WTC11 (cell line): Measurements from ENCODE around the gene TDRKH. TPM values are rescaled to one million over a fixed set of nuclear protein-coding genes. Genes with fewer than 3 reads are reported as not detected.

Source experiments
- ATAC-seq: fragments of 200-7000 bp; cut with Tn5 transposase; 2 replicates; pipeline ENCODE4 v1.10.0; 2021; ENCODE audit warnings: mild to moderate bottlenecking, moderate library complexity
- CTCF ChIA-PET: fragments of 300-600 bp; sonication (Branson Sonifier 250); formaldehyde crosslinking; loops from one replicate; lab custom pipeline; 2021; ENCODE audit warnings: antibody characterized with exemption; lab: Charles Lee
- POLR2A ChIA-PET: fragments of 350-600 bp; sonication (Branson Sonifier 250); formaldehyde crosslinking; loops from one replicate; lab custom pipeline; 2021; ENCODE audit warnings: antibody characterized with exemption; lab: Charles Lee
- DNase-seq: peaks from one replicate; pipeline ENCODE4 v3.0.0; 2021; ENCODE audit warnings: low spot score
- H3K27ac Mint-ChIP-seq: 2 replicates; pipeline ENCODE4 v1.8.0; 2021; ENCODE audit warnings: mixed read lengths
- H3K27me3 Mint-ChIP-seq: 2 replicates; pipeline ENCODE4 v1.8.0; 2021; ENCODE audit warnings: low read depth, mild to moderate bottlenecking, moderate library complexity, mixed read lengths
- H3K36me3 Mint-ChIP-seq: 2 replicates; pipeline ENCODE4 v1.8.0; 2021; ENCODE audit warnings: mixed read lengths
- H3K4me1 Mint-ChIP-seq: 2 replicates; pipeline ENCODE4 v1.8.0; 2022; ENCODE audit warnings: mixed read lengths
- H3K4me3 Mint-ChIP-seq: 2 replicates; pipeline ENCODE4 v1.8.0; 2021; ENCODE audit warnings: mild to moderate bottlenecking, moderate library complexity, mixed read lengths
- H3K9me3 Mint-ChIP-seq: 2 replicates; pipeline ENCODE4 v1.8.0; 2021; ENCODE audit warnings: mixed read lengths
- ATF1 ChIP-seq: sonication (generic); formaldehyde crosslinking; IDR thresholded peaks from 2 replicates; pipeline ENCODE4 v1.8.1; 2023; ENCODE audit warnings: mild to moderate bottlenecking, moderate library complexity, missing genetic modification reagents
- ELF4 ChIP-seq: sonication (generic); formaldehyde crosslinking; IDR thresholded peaks from 2 replicates; pipeline ENCODE4 v1.8.1; 2022; ENCODE audit warnings: low read depth, mild to moderate bottlenecking, moderate library complexity, missing genetic modification reagents
- ESRRA ChIP-seq: sonication (generic); formaldehyde crosslinking; IDR thresholded peaks from 2 replicates; pipeline ENCODE4 v1.8.1; 2022; ENCODE audit warnings: mild to moderate bottlenecking, missing genetic modification reagents, borderline replicate concordance
- FOXJ3 ChIP-seq: sonication (generic); formaldehyde crosslinking; IDR thresholded peaks from 2 replicates; pipeline ENCODE4 v1.9.0; 2021; ENCODE audit warnings: missing genetic modification reagents, mild to moderate bottlenecking, borderline replicate concordance
- JAZF1 ChIP-seq: fragments of 250-450 bp; sonication (Bioruptor Pico); IDR thresholded peaks from 2 replicates; pipeline ENCODE4 v1.9.0; 2021; ENCODE audit warnings: moderate library complexity, mild to moderate bottlenecking, inconsistent platforms
- JUN ChIP-seq: sonication (generic); formaldehyde crosslinking; IDR thresholded peaks from 2 replicates; pipeline ENCODE4 v1.8.0; 2023; ENCODE audit warnings: mild to moderate bottlenecking, missing genetic modification reagents
- KAT7 ChIP-seq: sonication (generic); formaldehyde crosslinking; IDR thresholded peaks from 2 replicates; pipeline ENCODE4 v1.8.1; 2023; ENCODE audit warnings: missing genetic modification reagents, mild to moderate bottlenecking, borderline replicate concordance
- NR2C2 ChIP-seq: sonication (generic); formaldehyde crosslinking; IDR thresholded peaks from 2 replicates; pipeline ENCODE4 v1.8.0; 2022; ENCODE audit warnings: mild to moderate bottlenecking, missing genetic modification reagents
- RORB ChIP-seq: fragments of 250-450 bp; sonication (Bioruptor Pico); IDR thresholded peaks from 2 replicates; pipeline ENCODE4 v1.9.0; 2021; ENCODE audit warnings: mild to moderate bottlenecking
- SP1 ChIP-seq: sonication (generic); formaldehyde crosslinking; conservative IDR thresholded peaks from 2 replicates; pipeline ENCODE4 v1.8.1; 2022; ENCODE audit warnings: missing genetic modification reagents
- ZNF396 ChIP-seq: fragments of 250-450 bp; sonication (Bioruptor Pico); IDR thresholded peaks from 2 replicates; pipeline ENCODE4 v1.8.0; 2021; ENCODE audit warnings: mild to moderate bottlenecking, moderate library complexity, borderline replicate concordance
- ZNF423 ChIP-seq: fragments of 250-450 bp; sonication (Bioruptor Pico); IDR thresholded peaks from 2 replicates; pipeline ENCODE4 v2.1.2; 2022; ENCODE audit warnings: mild to moderate bottlenecking, moderate library complexity
- total RNA-seq: library from RNA; stranded (reverse); gene quantifications from 3 replicates; pipeline ENCODE4 v1.2.3, GENCODE V29; 2021
- TF ChIP-seq, protein P1 (sequence below): sonication (generic); formaldehyde crosslinking; IDR thresholded peaks from 2 replicates; pipeline ENCODE4 v1.8.0; 2022; ENCODE audit warnings: mild to moderate bottlenecking, missing genetic modification reagents
- TF ChIP-seq, protein P2 (sequence below): fragments of 250-450 bp; sonication (Bioruptor Pico); conservative IDR thresholded peaks from 2 replicates; pipeline ENCODE4 v1.9.0; 2021; ENCODE audit warnings: mild to moderate bottlenecking
- TF ChIP-seq, protein P3 (sequence below): sonication (generic); formaldehyde crosslinking; IDR thresholded peaks from 2 replicates; pipeline ENCODE4 v1.8.1; 2023; ENCODE audit warnings: mild to moderate bottlenecking, missing genetic modification reagents, moderate library complexity
- TF ChIP-seq, protein P4 (sequence below): sonication (generic); formaldehyde crosslinking; IDR thresholded peaks from 2 replicates; pipeline ENCODE4 v1.8.1; 2023; ENCODE audit warnings: mild to moderate bottlenecking, missing genetic modification reagents
- TF ChIP-seq, protein P5 (sequence below): fragments of 250-450 bp; sonication (Bioruptor Pico); IDR thresholded peaks from 2 replicates; pipeline ENCODE4 v1.9.0; 2021; ENCODE audit warnings: mild to moderate bottlenecking
- TF ChIP-seq, protein P6 (sequence below): sonication (generic); formaldehyde crosslinking; IDR thresholded peaks from 2 replicates; pipeline ENCODE4 v1.8.0; 2022; ENCODE audit warnings: missing genetic modification reagents

The TDRKH gene
- total RNA-seq, 1 experiment from 2014 or later: 21.8 TPM

DNA sequence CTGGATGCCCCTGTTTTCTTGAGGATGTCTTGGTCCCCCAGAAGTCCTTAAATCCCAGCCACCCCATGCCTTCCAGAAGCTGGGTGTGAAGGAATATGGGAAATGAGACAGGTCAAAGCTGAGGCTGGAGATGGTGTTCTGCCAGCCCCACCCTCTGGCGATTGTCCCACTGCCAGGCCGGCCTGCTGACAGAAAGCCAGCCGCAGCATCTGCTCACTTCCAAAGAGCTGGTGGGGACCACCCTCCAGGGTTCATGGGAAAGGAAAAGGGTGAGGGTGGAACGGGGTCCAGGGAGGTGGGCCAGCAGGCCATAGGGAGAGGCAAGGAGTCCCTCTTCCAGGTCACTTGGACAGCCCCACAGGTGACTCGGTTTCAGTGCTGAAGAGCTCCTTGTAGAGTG lies 16.8 kb upstream of the TDRKH start (continued):
- TF ChIP-seq, protein P1, sequence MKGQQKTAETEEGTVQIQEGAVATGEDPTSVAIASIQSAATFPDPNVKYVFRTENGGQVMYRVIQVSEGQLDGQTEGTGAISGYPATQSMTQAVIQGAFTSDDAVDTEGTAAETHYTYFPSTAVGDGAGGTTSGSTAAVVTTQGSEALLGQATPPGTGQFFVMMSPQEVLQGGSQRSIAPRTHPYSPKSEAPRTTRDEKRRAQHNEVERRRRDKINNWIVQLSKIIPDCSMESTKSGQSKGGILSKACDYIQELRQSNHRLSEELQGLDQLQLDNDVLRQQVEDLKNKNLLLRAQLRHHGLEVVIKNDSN (CRISPR knock-in tag): no peak
- TF ChIP-seq, protein P2, sequence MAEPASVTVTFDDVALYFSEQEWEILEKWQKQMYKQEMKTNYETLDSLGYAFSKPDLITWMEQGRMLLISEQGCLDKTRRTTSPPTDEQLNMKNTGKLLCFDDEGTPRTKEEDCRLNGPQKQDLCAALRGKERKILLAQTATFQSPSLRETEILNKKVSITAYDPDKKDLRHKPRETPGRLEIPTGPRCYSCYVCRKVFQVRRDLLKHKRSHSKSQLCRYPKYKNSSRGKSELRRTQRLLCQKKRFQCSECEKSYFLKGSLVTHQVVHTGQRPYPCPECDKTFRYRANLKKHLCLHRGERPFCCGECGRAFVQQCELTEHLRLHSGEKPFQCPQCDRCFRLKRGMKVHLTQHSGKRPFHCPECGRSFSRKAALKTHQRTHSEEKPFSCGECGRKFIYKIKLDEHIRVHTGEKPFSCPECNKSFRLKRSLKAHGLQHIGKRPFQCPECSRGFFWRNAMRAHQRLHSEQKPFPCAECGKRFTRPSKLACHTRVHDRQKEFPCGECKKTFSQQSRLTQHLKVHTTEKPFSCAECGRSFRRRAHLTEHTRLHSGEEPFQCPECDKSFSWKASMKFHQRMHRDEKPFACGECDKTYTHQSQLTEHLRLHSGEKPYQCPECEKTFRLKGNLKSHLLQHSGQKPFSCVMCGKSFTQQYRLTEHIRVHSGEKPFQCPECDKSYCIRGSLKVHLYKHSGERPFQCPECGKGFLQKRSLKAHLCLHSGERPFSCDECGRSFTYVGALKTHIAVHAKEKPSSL: no peak
- TF ChIP-seq FOXJ3: no peak
- no peak for TF ChIP-seq NR2C2
- no peak for TF ChIP-seq ZNF396 (CRISPR knock-in tag)
- no peak for TF ChIP-seq ZNF423 (CRISPR knock-in tag)
- TF ChIP-seq ATF1 (CRISPR knock-in tag): no peak
- TF ChIP-seq, protein P3, sequence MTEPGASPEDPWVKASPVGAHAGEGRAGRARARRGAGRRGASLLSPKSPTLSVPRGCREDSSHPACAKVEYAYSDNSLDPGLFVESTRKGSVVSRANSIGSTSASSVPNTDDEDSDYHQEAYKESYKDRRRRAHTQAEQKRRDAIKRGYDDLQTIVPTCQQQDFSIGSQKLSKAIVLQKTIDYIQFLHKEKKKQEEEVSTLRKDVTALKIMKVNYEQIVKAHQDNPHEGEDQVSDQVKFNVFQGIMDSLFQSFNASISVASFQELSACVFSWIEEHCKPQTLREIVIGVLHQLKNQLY (CRISPR knock-in tag): no peak

DNA sequence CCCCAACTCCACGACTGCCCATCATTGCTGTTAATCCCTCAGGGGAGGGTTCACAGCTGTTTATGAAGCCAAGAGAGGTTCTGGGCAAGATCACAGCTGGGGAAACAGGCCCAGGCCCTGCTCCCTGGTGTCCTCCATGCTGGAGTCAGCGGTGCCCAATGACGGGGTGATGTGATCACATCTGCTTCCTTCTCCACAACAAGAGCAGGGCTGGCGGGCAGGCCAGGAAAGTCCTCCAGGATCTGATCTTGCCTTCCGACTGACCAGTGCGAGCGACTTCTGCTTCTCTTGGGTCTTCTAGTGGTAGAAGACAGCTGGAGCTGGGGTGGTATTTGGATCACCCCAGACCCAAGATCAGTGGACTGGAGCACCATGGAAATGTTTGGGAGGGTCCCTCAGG lies 15.9 kb upstream of the TDRKH start:
- ATAC-seq (no peak), DNase-seq (no peak)
- Mint-ChIP-seq H3K36me3 (no peaks in the 10 kb centered on the region), H3K27ac (no peak overlapping the region), H3K27me3 (peaks cover 4% of the 10 kb centered on the region), H3K4me1 (peaks cover 12% of the 10 kb centered on the region), H3K4me3 (no peak overlapping the region), H3K9me3 (no peaks in the 10 kb centered on the region)
- ChIA-PET POLR2A (no interaction called here), CTCF (interaction anchor here (1.5 kb wide), 1 partner anchor 30 kb away, joined by 5 read pairs; no protein-coding TSS in a partner anchor)
- TF ChIP-seq RORB (CRISPR knock-in tag): no peak
- no peak for TF ChIP-seq FOXJ3
- TF ChIP-seq, protein P2: no peak
- TF ChIP-seq, protein P4, sequence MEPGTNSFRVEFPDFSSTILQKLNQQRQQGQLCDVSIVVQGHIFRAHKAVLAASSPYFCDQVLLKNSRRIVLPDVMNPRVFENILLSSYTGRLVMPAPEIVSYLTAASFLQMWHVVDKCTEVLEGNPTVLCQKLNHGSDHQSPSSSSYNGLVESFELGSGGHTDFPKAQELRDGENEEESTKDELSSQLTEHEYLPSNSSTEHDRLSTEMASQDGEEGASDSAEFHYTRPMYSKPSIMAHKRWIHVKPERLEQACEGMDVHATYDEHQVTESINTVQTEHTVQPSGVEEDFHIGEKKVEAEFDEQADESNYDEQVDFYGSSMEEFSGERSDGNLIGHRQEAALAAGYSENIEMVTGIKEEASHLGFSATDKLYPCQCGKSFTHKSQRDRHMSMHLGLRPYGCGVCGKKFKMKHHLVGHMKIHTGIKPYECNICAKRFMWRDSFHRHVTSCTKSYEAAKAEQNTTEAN (CRISPR knock-in tag): no peak
- TF ChIP-seq JAZF1 (CRISPR knock-in tag): no peak
- no peak for TF ChIP-seq JUN (CRISPR knock-in tag)
- no peak for TF ChIP-seq ATF1 (CRISPR knock-in tag)
- TF ChIP-seq, protein P5, sequence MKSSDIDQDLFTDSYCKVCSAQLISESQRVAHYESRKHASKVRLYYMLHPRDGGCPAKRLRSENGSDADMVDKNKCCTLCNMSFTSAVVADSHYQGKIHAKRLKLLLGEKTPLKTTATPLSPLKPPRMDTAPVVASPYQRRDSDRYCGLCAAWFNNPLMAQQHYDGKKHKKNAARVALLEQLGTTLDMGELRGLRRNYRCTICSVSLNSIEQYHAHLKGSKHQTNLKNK (CRISPR knock-in tag): no peak
- TF ChIP-seq SP1 (CRISPR knock-in tag): no peak
- no peak for TF ChIP-seq KAT7 (CRISPR knock-in tag)
- TF ChIP-seq, protein P6, sequence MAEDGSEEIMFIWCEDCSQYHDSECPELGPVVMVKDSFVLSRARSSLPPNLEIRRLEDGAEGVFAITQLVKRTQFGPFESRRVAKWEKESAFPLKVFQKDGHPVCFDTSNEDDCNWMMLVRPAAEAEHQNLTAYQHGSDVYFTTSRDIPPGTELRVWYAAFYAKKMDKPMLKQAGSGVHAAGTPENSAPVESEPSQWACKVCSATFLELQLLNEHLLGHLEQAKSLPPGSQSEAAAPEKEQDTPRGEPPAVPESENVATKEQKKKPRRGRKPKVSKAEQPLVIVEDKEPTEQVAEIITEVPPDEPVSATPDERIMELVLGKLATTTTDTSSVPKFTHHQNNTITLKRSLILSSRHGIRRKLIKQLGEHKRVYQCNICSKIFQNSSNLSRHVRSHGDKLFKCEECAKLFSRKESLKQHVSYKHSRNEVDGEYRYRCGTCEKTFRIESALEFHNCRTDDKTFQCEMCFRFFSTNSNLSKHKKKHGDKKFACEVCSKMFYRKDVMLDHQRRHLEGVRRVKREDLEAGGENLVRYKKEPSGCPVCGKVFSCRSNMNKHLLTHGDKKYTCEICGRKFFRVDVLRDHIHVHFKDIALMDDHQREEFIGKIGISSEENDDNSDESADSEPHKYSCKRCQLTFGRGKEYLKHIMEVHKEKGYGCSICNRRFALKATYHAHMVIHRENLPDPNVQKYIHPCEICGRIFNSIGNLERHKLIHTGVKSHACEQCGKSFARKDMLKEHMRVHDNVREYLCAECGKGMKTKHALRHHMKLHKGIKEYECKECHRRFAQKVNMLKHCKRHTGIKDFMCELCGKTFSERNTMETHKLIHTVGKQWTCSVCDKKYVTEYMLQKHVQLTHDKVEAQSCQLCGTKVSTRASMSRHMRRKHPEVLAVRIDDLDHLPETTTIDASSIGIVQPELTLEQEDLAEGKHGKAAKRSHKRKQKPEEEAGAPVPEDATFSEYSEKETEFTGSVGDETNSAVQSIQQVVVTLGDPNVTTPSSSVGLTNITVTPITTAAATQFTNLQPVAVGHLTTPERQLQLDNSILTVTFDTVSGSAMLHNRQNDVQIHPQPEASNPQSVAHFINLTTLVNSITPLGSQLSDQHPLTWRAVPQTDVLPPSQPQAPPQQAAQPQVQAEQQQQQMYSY (CRISPR knock-in tag): no peak
- no peak for TF ChIP-seq ELF4 (CRISPR knock-in tag)
- TF ChIP-seq ESRRA (CRISPR knock-in tag): no peak
